OCI-LY7 (cell line): ENCODE measurements around the gene CRYL1.

Experiments used
- CTCF ChIP-seq: fragments of 200-600 bp; sonication (generic); conservative IDR thresholded peaks from 2 replicates; pipeline ENCODE4 v1.5.1; 2014; ENCODE audit warnings: mild to moderate bottlenecking, antibody characterized with exemption, low read length, moderate library complexity, mixed read lengths
- EZH2phosphoT487 ChIP-seq: fragments of 200-600 bp; sonication (generic); IDR thresholded peaks from 2 replicates; pipeline ENCODE4 v1.6.1; 2018; ENCODE audit warnings: low read depth, borderline replicate concordance, mild to moderate bottlenecking, mixed run types, antibody characterized with exemption, low read length, moderate library complexity, mixed read lengths

- no peak for TF ChIP-seq CTCF
- no peak for TF ChIP-seq EZH2phosphoT487
Measured at GRCh38 chr13:20439261-20439660, 86.4 kb downstream of the CRYL1 start.
